A673 (cell line): ENCODE results near the gene PYCR2. TPM values are rescaled to one million over a fixed set of nuclear protein-coding genes. Genes with fewer than 3 reads are reported as not detected.

Experiments
- BruUV-seq: library from RNA; stranded (reverse); fragments of 400-500 nt; replicated peaks from 2 replicates; lab custom pipeline; 2021; lab: Mats Ljungman, UMichigan
- CTCF ChIA-PET: fragments of 300-600 bp; sonication (Branson Sonifier 250); formaldehyde crosslinking; loops from one replicate; lab custom pipeline; 2022; ENCODE audit warnings: antibody characterized with exemption; lab: Charles Lee
- POLR2A ChIA-PET: fragments of 300-600 bp; sonication (Branson Sonifier 250); formaldehyde crosslinking; loops from one replicate; lab custom pipeline; 2022; ENCODE audit warnings: antibody characterized with exemption; ENCODE audit not compliant: low non-redundant PET; lab: Charles Lee
- DNase-seq: peaks from one replicate; pipeline ENCODE4 v3.0.0-alpha.2; 2015; ENCODE audit warnings: low spot score
- H3K27ac ChIP-seq: fragments of 200-600 bp; sonication (generic); 2 replicates; pipeline ENCODE4 v1.5.1; 2016; ENCODE audit warnings: mixed run types, low read depth, mild to moderate bottlenecking, mixed read lengths, antibody characterized with exemption, low read length; ENCODE audit not compliant: poor library complexity, severe bottlenecking
- H3K27me3 ChIP-seq: fragments of 200-600 bp; sonication (generic); replicated peaks from 2 replicates; pipeline ENCODE4 v1.6.1; 2017; ENCODE audit warnings: mixed run types, low read depth, mild to moderate bottlenecking, mixed read lengths, antibody characterized with exemption, low read length; ENCODE audit not compliant: insufficient read depth, poor library complexity
- H3K36me3 ChIP-seq: fragments of 200-600 bp; sonication (generic); 2 replicates; pipeline ENCODE4 v1.6.1; 2016; ENCODE audit warnings: mixed run types, mild to moderate bottlenecking, mixed read lengths, antibody characterized with exemption, low read length; ENCODE audit not compliant: insufficient read depth, poor library complexity, severe bottlenecking
- H3K4me1 ChIP-seq: fragments of 200-600 bp; sonication (generic); 2 replicates; pipeline ENCODE4 v1.6.1; 2017; ENCODE audit warnings: mixed run types, mild to moderate bottlenecking, mixed read lengths, antibody characterized with exemption, low read length; ENCODE audit not compliant: insufficient read depth, poor library complexity, severe bottlenecking
- H3K4me3 ChIP-seq: fragments of 200-600 bp; sonication (generic); 2 replicates; pipeline ENCODE4 v1.5.1; 2016; ENCODE audit warnings: low read depth, mixed run types, mild to moderate bottlenecking, mixed read lengths, low read length; ENCODE audit not compliant: poor library complexity, severe bottlenecking
- H3K9me3 ChIP-seq: fragments of 200-600 bp; sonication (generic); 2 replicates; pipeline ENCODE4 v1.6.1; 2016; ENCODE audit warnings: mixed run types, low read depth, mild to moderate bottlenecking, mixed read lengths, antibody characterized with exemption, low read length; ENCODE audit not compliant: poor library complexity, severe bottlenecking
- EZH2 ChIP-seq: fragments of 200-600 bp; sonication (generic); IDR thresholded peaks from 2 replicates; pipeline ENCODE4 v1.6.1; 2017; ENCODE audit warnings: borderline replicate concordance, low read depth, mild to moderate bottlenecking, mixed read lengths, antibody characterized with exemption, low read length; ENCODE audit not compliant: poor library complexity, severe bottlenecking
- intact Hi-C: fragments of 100-400 bp; cut with micrococcal nuclease; formaldehyde crosslinking; loops from one replicate; pipeline ENCODE4 v1.10.0; 2022; ENCODE audit not compliant: unreplicated experiment
- total RNA-seq: library from RNA; stranded (reverse); gene quantifications from 2 replicates; pipeline ENCODE4 v1.2.3, GENCODE V29; 2021
- TF ChIP-seq, protein P1 (sequence below): fragments of 300-800, 200-600 bp; sonication (generic); conservative IDR thresholded peaks from 2 replicates; pipeline ENCODE4 v1.5.1; 2017; ENCODE audit warnings: low read depth, mild to moderate bottlenecking, antibody characterized with exemption, low read length, moderate library complexity, mixed read lengths

The PYCR2 gene
- total RNA-seq, 1 experiment from 2014 or later = 52.5 TPM

DNA sequence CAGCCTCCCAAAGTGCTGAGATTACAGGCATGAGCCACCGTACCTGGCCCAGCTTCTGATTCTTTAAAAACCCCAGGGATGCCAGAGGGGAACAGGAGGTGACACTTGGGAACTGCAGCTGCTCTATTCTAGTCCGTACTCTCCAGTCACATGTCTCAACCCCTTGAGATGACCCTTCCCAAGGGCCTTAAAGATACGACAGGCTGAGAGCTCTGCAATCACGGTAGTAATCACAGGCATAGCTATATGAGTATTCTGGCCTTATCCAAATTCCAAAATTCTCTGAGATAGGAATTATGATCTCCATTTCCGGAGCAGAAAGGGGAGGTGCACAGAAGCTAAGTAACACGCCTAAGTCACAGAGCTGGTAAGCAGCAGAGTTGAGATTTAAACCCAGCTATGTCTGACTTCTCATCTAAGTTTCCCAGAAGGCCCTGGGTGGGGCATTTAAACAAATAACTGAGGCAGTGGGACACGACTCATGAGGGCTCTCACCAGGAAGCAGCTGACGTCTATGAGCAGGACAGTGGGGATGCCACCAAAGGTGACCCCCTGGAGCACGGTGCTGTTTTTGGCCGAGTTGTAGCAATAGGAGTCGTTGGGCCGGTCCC, 47.0 kb downstream of the PYCR2 start:
- ChIA-PET POLR2A (no interaction called here), CTCF (no interaction called here)
- Histone ChIP-seq H3K27ac (no peak overlapping the region), H3K27me3 (no peaks in the 10 kb centered on the region), H3K4me3 (no peak overlapping the region), H3K36me3 (peaks cover 4% of the 10 kb centered on the region), H3K4me1 (peaks cover 6% of the 10 kb centered on the region), H3K9me3 (no peaks in the 10 kb centered on the region)
- TF ChIP-seq, protein P1, sequence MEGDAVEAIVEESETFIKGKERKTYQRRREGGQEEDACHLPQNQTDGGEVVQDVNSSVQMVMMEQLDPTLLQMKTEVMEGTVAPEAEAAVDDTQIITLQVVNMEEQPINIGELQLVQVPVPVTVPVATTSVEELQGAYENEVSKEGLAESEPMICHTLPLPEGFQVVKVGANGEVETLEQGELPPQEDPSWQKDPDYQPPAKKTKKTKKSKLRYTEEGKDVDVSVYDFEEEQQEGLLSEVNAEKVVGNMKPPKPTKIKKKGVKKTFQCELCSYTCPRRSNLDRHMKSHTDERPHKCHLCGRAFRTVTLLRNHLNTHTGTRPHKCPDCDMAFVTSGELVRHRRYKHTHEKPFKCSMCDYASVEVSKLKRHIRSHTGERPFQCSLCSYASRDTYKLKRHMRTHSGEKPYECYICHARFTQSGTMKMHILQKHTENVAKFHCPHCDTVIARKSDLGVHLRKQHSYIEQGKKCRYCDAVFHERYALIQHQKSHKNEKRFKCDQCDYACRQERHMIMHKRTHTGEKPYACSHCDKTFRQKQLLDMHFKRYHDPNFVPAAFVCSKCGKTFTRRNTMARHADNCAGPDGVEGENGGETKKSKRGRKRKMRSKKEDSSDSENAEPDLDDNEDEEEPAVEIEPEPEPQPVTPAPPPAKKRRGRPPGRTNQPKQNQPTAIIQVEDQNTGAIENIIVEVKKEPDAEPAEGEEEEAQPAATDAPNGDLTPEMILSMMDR = no peak
- no peak for TF ChIP-seq EZH2
- no TSS peak for BruUV-seq
- intact Hi-C loops = no loop called here
- no peak for DNase-seq

DNA sequence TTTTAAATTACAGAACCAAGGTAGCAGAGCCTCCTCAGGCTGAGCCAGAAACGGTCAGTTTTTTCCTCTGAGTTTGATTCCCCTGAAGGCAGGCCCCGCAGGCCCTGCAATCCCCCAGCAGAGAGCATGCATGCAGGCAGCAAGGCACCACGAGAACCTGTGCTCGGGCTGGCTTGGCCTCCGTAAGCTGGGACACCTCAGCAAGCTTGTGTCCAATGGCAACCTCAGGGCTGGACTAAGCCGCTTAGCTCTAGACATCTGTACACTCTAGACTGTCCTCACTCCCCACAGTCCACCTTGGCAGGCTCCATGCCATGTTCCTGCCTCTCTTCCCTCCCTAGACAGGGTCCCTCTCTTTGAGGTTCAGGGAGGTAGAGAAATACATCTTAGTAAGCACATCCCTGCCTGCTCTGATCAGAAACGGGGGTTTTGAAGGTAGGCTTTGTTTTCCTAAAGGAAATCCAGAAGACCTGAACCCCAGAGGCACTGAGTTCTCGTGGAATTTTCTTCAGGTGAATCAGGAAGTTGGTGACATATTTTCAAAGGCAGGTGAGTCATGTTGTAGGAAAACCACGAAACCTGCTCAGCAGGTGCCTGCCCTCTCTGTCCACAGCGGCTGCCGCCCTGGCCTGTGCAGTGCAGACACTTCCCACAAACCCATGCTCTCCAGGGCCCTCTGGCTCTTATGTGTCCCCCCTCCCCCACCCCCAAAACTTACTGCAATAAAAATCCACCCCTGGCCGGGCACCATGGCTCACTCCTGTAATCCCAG, 48.8 kb downstream of the PYCR2 start:
- Histone ChIP-seq H3K36me3 (peaks cover 4% of the 10 kb centered on the region), H3K4me1 (no peaks in the 10 kb centered on the region), H3K27ac (no peak overlapping the region), H3K4me3 (no peak overlapping the region), H3K9me3 (no peaks in the 10 kb centered on the region), H3K27me3 (no peaks in the 10 kb centered on the region)
- intact Hi-C loops = no loop called here
- ChIA-PET CTCF (interaction anchor here (0.6 kb wide), 1 partner anchor 111 kb away, joined by 4 read pairs; no protein-coding TSS in a partner anchor), POLR2A (no interaction called here)
- BruUV-seq = no TSS peak
- no peak for DNase-seq
- TF ChIP-seq, protein P1 = no peak
- TF ChIP-seq EZH2 = no peak

DNA sequence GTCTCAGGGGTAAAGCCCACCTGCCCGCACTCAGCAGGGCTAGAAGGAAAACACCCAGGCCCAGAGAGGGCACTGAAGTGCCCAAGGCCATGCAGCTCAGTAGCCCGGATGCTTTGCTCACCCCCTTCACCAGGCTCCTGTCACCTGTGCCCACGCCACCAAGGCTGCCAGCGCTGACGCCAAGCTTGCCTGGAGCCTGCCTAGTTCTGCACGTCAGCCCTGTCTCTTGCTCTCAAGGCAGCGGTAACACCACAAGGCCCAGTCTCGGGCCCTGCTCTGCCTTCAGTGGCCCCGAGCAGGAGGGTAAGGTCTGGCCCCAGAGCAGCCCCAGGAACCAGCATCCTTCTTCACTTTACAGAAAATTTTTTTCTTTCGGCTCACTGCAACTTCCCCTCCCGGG, 49.6 kb downstream of the PYCR2 start:
- DNase-seq = no peak
- BruUV-seq = no TSS peak
- H3K4me1 ChIP-seq = no peaks in the 10 kb centered on the region
- peaks cover 4% of the 10 kb centered on the region for H3K36me3 ChIP-seq
- POLR2A ChIA-PET = no interaction called here
- no peaks in the 10 kb centered on the region for H3K27me3 ChIP-seq
- H3K9me3 ChIP-seq = no peaks in the 10 kb centered on the region
- CTCF ChIA-PET = no interaction called here
- intact Hi-C loops = no loop called here
- H3K27ac ChIP-seq = no peak overlapping the region
- TF ChIP-seq, protein P1 = no peak
- TF ChIP-seq EZH2 = no peak
- no peak overlapping the region for H3K4me3 ChIP-seq
